Stimulated activated CD8-positive, alpha-beta memory T cell treated with anti-CD3 and anti-CD28 coated beads, Interleukin-7, amount 100 ng/mL, for 48 hours (primary cell): ENCODE results near the gene TIGD3.

Experiments used
- DNase-seq, 2 donors: peaks; one replicate each; pipeline ENCODE4 v3.0.0-alpha.2; 2020; ENCODE audit warnings: low read depth in 1 of 2; ENCODE audit errors: extremely low read depth in 1 of 2

TIGD3 gene

DNA sequence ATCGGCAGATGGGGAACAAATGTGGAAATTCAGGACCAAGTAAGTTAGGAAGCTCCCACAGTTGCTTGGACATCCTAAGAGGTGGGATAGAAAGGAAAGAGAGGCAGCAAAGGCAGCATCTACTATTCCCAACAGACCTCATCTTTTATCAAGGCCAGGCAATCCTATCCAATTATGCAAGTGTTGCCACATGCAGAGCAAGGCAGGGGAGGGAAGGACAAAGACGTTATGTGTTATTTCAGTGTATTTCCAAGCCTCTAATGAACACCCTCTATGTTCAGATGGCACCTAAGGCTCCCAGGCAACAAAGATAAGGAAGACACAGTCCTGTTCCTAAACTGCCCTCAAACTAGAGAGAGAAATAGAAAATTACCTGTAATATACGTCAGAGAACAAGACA lies 9.2 kb downstream of the TIGD3 start:
- DNase-seq = no peak

GRCh38 chr11:65366340-65366773 lies 11.8 kb downstream of the TIGD3 start:
- DNase-seq = no peak

DNA sequence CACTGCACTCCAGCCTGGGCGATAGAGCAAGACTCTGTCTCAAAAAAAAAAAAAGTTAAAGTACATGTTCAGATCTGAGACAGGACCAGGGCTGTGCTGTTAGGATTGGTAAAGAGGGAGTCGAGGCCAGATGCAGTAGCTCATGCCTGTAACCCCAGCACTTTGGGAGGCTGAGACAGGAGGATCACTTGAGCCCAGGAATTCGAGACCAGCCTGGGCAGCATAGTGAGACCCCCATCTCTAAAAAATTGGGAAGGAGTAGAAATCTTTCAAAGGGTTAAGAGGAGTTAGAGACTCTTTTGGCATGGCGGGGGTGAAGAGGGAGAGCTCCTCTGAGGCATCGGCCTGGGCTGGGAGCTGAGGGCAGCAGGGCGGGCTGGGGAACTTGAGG lies 16.1 kb downstream of the TIGD3 start:
- DNase-seq = no peak

DNA sequence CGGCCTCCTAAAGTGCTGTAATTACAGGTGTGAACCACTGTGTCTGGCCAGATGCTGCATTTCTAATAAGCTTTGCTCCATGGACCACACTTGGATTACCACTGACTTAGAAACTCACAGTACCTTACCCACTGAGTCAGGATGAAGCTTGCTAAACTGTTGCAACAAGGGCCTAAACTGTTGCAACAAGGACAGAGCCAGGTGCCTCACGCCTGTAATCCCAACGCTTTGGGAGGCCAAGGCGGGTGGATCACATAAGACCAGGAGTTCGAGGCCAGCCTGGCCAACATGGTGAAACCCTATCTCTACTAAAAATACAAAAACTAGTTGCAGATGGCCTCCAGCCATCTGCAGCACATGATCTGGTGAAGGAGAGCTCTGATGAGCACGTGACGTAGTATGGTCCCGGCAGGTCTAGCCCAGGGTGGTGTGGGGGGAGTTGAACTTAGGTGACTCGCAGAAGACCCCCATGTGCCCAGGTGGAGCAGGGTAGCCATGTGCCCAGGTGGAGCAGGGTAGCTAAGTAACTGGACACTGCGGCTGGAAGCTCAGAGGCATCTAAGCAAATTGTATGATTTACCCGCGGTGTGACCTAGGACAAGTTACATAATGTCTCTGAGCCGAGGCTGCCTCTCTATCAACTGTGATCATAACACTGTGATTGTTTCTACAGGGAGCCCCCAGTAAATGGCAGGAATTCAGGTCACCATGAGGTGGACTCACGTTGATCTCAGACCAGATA lies 19.5 kb downstream of the TIGD3 start:
- DNase-seq = no peak

- no peak for DNase-seq
These were observed 20.5 kb downstream of the TIGD3 start for GRCh38 chr11:65375012-65375411.

DNA sequence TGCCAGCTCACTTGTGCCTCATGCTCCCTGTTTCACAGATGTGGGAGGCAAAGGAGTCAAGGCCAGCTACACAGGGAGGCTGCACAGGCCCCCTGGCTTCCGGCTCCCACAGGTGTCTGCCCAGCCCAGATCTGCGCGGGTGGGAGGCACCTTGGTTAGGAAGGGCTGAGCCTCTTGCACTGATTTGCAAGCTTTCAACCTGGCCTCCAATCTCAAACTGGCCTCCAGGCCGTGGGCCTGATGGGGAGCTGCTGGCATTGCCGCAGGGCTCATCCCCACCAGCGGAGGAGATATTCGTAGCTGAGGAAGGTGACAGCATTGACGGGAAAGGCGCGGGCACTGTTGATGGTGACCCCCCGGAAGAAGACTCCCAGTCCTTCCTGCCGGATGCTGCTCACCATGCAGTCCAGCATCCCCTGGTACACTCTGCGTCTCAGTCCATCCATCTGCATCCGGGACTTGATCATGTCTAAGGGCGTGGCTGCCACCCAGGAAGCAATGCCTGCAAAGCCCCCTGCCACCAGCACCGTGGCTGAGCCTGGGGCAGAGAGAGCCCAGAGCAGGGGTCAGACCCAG lies 21.7 kb downstream of the TIGD3 start:
- no peak for DNase-seq

- DNase-seq = no peak
These were observed 22.5 kb downstream of the TIGD3 start for GRCh38 chr11:65377036-65377435.

GRCh38 chr11:65377777-65378176 lies 23.2 kb downstream of the TIGD3 start:
- no peak for DNase-seq

- DNase-seq = no peak
These were observed 23.8 kb downstream of the TIGD3 start for GRCh38 chr11:65378208-65378927.

DNA sequence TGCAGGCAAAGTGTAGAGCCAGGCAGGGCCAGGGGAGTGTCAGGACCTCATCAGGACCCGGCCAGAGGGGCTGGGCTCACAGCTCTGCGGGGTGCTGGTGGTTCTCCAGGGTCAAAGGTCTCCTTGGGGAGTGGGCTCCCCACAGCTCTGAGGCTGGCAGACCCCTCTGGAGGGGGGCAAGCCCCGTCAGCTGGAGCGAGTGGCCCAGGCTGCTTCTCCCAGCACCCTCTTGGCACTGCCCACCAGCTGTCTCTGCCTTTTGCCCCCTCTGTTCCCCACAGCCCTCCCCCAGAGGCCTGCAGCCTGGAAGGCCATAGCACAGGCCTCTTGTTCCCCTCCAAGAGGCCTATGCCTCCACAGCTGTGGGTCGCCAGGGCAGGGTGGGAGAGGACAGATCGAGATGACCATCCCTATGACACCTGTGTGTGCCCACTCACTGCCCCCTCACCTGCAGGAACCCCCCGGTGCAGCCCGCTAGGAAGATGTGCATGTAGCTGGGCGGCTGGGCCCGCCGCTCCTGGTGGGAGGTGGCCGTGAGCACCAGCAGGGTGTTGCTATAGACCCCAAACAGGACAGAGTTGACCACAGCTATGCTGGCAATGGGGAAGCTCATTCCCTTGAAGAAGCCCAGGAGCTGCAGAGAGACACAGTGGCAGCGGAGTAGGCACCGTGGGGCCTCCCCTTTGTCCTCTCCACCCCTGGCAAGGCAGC lies 24.5 kb downstream of the TIGD3 start:
- no peak for DNase-seq

- no peak for DNase-seq
These were observed 25.3 kb downstream of the TIGD3 start for GRCh38 chr11:65379698-65380459.

DNA sequence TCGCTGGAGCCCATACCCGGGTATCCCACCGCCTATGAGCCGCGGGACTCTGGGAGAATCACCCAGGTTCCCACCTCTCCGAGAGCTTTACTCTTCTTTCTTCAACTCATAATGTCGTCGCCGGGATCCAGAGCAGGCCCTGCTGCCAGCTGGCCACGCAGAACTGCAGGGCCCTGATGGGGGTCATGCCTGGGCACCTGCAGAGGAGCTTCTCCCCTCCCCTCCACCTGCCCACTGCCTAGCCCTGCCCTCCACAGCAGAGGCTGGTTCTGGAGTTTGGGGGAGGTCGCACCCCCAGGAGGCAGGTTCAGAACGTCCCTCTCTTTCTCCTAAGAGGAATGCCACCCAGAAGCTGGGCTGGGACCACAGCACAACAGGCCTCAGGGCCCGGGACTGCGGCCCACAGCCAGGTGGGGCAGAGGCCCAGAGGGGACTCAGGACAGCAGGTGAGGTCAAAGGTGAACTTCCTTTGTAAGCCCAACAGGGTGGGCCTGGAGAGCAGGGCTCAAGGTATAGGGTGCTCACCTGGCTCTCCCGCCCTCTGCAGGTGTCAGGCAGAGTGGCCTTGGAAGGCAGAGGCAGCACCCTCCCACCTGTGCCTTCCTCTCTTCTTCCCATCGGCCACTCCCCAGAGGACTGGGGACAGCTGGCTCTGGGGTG lies 26.0 kb downstream of the TIGD3 start:
- DNase-seq = no peak

DNA sequence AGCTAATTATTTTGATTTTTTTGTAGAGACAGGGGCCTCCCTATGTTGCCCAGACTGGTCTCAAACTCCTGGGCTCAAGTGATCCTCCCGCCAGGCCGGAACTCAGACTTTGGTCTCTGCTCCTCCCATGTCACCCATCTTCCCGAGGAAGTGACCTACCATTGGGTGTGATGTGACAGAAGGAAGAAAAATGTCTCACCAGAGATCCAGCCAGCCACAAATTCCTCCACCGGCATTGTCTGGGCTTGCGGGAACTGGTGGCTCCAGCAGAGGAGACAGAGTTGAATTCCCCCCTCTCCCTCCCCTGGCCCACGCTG lies 27.1 kb downstream of the TIGD3 start:
- DNase-seq = no peak

- DNase-seq = peak; percentile 88 to 91
These were observed 27.7 kb downstream of the TIGD3 start, which contains the start of gene SLC25A45 for GRCh38 chr11:65382033-65382803. TSS of gene SLC25A45 (minus strand) at chr11:65382646. CDS start at chr11:65381951, 695 bp downstream.

DNA sequence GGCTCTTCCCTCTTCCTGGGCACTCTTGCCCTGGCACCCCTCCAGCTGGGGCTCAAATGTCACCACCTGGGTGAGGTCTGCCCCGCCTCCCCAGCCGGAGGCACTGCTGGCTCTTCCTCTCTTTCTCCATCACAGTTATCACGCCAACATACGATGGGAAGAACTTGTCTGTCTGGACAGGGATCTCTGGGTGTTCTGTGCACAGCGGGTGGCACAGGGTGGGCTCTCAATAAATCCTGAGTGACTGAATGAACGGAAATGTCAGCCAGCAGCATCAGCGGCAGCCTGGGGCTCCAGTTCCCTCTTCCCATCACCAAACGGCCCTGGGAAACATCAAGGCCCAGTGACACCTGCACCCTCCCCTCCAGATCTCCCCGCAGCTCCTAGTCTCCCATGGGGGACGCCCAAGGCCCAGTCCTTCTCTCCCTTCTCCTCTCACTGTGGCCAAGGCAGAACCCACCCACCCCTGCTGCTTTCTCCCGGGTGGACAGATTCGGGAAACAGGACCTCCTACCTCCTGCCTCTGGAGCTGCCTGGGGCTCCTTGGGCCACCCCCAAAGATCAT lies 28.3 kb downstream of the TIGD3 start:
- DNase-seq = no peak

DNA sequence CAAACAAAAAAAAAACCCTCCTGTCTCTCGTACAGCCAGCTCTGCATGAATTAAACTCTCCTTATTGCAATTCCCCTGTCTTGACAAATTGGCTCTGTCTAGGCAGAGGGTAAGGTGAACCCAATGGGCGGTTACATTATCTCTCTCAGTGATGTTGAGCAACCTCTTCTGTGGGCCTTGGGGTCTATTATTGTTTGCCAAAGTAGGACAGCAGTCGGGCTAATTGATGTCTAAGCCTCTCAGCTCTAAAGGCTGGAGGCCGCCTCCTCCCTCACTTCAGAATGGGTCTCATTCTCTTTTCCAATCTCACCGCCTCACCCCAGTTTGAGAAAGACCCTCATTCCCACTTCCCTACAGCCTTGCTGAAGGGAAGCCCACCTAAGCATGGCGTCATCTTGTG lies 29.2 kb downstream of the TIGD3 start:
- no peak for DNase-seq

DNA sequence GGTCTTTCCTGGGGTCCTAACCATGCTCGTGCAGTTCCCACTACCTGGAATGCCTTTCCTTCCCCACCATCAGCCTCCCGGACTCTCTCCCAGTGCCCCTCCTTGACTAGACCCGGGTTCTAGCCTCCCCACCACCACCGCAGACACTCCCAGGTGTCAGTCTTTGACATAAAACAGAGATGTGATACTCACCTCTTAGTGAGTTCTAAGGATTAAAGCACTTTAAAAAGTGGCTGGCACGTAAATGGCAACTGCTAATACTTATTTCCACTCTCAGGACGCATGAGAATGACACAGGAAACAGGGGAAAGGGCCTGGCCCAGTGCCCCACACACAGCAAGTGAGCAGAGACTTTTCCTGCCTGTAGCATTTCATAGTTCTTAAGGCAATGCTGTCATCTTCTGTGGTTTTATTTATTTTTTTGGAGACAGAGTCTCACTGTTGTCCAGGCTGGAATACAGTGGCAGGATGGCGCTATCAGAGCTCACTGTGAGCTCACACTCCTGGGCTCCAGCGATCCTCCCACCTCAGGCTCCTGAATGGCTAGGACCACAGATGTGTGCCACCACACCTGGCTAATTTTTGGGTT lies 29.8 kb downstream of the TIGD3 start:
- DNase-seq = no peak

DNA sequence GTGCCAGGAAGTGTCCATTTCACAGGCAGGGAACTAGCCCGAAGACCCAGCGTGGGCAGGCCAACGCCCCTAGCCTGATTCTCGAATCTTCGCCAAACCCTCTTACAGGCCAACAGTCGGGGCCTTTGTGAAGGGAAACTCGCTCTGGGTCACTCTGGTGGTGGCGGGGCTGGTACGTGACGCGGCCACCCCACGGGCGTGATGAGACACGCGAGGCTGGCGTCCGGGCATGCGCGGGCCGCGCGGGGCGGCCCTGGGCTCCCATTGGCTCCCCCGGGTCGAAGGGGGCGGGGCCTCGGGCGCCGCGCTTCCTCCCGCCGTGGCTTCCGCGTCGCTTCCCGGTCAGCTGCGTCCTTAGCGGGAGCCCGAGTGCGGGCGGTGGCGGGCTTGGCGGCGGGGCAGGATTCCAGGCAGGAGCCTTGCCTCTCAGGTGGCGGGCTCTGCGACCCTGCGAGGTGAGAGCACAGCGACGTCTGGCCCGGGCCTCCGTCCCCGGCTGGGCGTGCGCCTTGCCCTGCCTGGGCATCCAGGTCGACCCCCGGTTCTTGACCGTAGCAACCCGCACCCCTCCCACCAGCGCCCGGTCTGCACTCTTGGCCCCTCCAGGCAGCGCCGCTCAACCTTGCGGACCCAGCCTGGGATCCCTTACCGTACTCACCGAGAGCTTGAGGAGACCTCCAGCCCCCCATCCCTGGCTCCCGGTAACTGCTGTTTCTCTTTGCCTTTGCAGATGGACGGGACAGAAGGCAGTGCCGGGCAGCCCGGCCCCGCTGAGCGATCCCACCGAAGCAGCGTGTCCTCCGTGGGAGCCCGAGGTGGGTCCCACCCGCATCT lies 32.0 kb downstream of the TIGD3 start, which contains the start of gene FRMD8:
Gene FRMD8 (plus strand): TSS at position 331 of the 834 bp plus-strand sequence. CDS start 400 bp downstream, at position 731.
- DNase-seq = peak; percentile 67 to 75
